B cell (primary cell): ENCODE measurements around the gene KCTD6.

Experiments
- EZH2 ChIP-seq: IDR thresholded peaks from 2 replicates; pipeline ENCODE4 v1.6.1; 2012; ENCODE audit warnings: borderline replicate concordance, low read depth, mild to moderate bottlenecking, moderate library complexity, low read length; ENCODE audit not compliant: insufficient read depth, poor library complexity, severe bottlenecking
- TF ChIP-seq, protein P1 (sequence below): fragments of 200-600 bp; IDR thresholded peaks from one replicate; pipeline ENCODE4 v1.8.0; 2022; ENCODE audit warnings: antibody characterized with exemption, mild to moderate bottlenecking

DNA sequence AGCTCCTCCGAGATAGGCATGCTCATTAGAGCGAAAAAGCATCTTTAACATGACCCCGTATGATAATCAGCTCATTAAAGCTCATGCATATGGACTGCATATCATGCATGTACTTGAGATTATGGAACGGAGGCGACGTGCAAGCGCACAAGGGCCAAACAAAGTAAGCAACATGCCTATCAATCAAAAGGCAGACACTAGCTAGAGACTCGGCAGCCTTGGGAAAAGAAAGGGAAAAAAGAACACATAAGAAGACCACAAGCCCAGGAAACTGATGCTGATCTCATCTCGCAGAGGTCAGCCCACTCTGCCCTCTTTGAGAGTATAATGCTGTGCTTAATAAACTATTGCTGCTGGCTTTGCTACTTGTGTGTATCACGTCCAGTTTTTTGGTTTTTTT, 47.7 kb downstream of the KCTD6 start:
- no peak for TF ChIP-seq EZH2
- TF ChIP-seq, protein P1, sequence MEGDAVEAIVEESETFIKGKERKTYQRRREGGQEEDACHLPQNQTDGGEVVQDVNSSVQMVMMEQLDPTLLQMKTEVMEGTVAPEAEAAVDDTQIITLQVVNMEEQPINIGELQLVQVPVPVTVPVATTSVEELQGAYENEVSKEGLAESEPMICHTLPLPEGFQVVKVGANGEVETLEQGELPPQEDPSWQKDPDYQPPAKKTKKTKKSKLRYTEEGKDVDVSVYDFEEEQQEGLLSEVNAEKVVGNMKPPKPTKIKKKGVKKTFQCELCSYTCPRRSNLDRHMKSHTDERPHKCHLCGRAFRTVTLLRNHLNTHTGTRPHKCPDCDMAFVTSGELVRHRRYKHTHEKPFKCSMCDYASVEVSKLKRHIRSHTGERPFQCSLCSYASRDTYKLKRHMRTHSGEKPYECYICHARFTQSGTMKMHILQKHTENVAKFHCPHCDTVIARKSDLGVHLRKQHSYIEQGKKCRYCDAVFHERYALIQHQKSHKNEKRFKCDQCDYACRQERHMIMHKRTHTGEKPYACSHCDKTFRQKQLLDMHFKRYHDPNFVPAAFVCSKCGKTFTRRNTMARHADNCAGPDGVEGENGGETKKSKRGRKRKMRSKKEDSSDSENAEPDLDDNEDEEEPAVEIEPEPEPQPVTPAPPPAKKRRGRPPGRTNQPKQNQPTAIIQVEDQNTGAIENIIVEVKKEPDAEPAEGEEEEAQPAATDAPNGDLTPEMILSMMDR: no peak
